ENCODE measurements around the gene DLEC1. TPM values are rescaled to one million over a fixed set of nuclear protein-coding genes. Genes with fewer than 3 reads are reported as not detected.

DLEC1 gene
- total RNA-seq, 4 donors from 2014 or later = 0.18 to 2.2 (median 0.75) TPM

- DNase-seq = peak in 1 of 3 donors; percentile 9
- Histone ChIP-seq H3K27ac (no peak overlapping the region), H3K9me3 (no peaks in the 10 kb centered on the region)
These were observed 104.5 kb downstream of the DLEC1 start for GRCh38 chr3:38143511-38143910.

DNA sequence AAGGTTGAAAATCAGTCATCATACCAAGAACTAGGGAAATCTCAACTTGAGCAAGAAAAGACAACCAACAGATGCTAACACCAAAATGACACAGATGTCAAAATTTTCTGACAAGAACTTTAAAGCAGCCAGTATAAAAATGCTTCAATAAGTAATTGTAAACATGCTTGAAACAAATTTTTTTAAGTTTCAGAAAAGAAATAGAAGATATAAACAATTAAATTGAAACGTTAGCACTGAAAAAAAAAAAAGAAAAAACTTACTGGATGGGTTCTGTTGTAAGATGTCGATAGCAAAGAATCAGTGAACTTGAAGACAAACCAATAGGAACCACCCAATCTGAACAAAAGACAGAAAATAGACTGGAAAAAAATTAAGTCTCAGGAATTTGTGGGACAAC lies 107.5 kb downstream of the DLEC1 start:
- Histone ChIP-seq H3K36me3 (peaks cover 0 to 4% (median 0%) of the 10 kb centered on the region in 3 donors), H3K27me3 (no peaks in the 10 kb centered on the region), H3K9me3 (no peaks in the 10 kb centered on the region), H3K4me1 (no peaks in the 10 kb centered on the region), H3K4me3 (no peak overlapping the region), H3K27ac (no peak overlapping the region)
- DNase-seq = no peak
- no peak for TF ChIP-seq POLR2A (IDR thresholded peaks at IDR 0.05)
- TF ChIP-seq, protein P1, sequence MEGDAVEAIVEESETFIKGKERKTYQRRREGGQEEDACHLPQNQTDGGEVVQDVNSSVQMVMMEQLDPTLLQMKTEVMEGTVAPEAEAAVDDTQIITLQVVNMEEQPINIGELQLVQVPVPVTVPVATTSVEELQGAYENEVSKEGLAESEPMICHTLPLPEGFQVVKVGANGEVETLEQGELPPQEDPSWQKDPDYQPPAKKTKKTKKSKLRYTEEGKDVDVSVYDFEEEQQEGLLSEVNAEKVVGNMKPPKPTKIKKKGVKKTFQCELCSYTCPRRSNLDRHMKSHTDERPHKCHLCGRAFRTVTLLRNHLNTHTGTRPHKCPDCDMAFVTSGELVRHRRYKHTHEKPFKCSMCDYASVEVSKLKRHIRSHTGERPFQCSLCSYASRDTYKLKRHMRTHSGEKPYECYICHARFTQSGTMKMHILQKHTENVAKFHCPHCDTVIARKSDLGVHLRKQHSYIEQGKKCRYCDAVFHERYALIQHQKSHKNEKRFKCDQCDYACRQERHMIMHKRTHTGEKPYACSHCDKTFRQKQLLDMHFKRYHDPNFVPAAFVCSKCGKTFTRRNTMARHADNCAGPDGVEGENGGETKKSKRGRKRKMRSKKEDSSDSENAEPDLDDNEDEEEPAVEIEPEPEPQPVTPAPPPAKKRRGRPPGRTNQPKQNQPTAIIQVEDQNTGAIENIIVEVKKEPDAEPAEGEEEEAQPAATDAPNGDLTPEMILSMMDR (IDR thresholded peaks at IDR 0.05) = no peak

More at GRCh38 chr3:38143511-38143910, 104.5 kb downstream of the DLEC1 start:
- Histone ChIP-seq H3K36me3 (peaks cover 0 to 13% (median 0%) of the 10 kb centered on the region in 3 donors), H3K4me1 (peaks cover 0 to 16% (median 6%) of the 10 kb centered on the region in 4 donors), H3K4me3 (no peak overlapping the region), H3K27me3 (no peaks in the 10 kb centered on the region)
- TF ChIP-seq POLR2A (IDR thresholded peaks at IDR 0.05) = no peak
- TF ChIP-seq, protein P1 (IDR thresholded peaks at IDR 0.05) = no peak

DNA sequence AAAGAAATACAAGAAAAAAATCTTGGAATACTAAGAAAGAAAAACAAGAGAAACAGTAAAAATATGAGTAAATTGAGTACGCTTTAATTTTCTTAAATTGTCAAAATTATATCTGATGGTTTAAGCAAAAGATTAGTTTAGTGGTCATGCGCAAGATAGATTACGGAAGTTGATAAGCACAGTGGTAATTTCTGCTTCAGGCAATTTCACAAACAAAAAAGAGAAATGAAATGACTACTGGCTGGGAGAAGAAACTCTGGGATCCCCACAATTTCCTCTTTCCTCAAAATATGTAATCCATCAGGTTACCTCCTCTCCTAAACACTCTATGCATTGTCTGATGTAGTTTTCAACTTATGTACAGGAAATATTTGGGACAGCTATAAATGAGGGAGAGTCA lies 108.4 kb downstream of the DLEC1 start:
- no peak overlapping the region for H3K27ac ChIP-seq
- H3K9me3 ChIP-seq = no peaks in the 10 kb centered on the region
- no peak for TF ChIP-seq POLR2A (IDR thresholded peaks at IDR 0.05)
- TF ChIP-seq, protein P1 (IDR thresholded peaks at IDR 0.05) = no peak
- no peaks in the 10 kb centered on the region for H3K27me3 ChIP-seq
- no peak overlapping the region for H3K4me3 ChIP-seq
- H3K36me3 ChIP-seq = no peaks in the 10 kb centered on the region
- DNase-seq = no peak
- H3K4me1 ChIP-seq = no peaks in the 10 kb centered on the region

GRCh38 chr3:38148311-38148882 lies 109.4 kb downstream of the DLEC1 start:
- H3K27ac ChIP-seq = no peak overlapping the region
- no peaks in the 10 kb centered on the region for H3K36me3 ChIP-seq
- no peaks in the 10 kb centered on the region for H3K27me3 ChIP-seq
- H3K9me3 ChIP-seq = no peaks in the 10 kb centered on the region
- H3K4me1 ChIP-seq = no peaks in the 10 kb centered on the region
- no peak overlapping the region for H3K4me3 ChIP-seq
- DNase-seq = peak in 1 of 3 donors; percentile 8
- no peak for TF ChIP-seq POLR2A (IDR thresholded peaks at IDR 0.05)
- TF ChIP-seq, protein P1 (IDR thresholded peaks at IDR 0.05) = no peak

DNA sequence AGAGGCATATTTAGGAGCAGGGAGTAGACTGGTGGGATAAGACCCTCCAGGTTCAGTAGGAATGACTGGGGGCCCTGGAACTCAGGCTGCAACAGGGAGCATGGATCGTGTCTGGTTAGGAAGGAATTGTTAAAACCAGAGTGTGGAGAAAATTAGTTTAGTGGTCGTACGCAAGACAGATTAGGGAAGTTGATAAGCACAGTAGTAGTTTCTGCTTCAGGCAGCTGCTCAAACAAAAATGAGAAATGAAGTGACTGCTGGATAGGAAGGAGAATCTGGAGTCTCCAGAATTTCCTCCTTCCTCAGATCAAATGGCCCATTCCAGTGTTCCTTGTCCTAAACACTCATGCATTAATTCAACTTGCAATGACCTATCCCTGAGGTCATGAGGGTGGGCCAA lies 110.7 kb downstream of the DLEC1 start:
- H3K4me3 ChIP-seq = no peak overlapping the region
- H3K27me3 ChIP-seq = no peaks in the 10 kb centered on the region
- TF ChIP-seq POLR2A (IDR thresholded peaks at IDR 0.05) = no peak
- H3K9me3 ChIP-seq = no peaks in the 10 kb centered on the region
- H3K4me1 ChIP-seq = no peaks in the 10 kb centered on the region
- no peaks in the 10 kb centered on the region for H3K36me3 ChIP-seq
- H3K27ac ChIP-seq = no peak overlapping the region
- no peak for DNase-seq

DNA sequence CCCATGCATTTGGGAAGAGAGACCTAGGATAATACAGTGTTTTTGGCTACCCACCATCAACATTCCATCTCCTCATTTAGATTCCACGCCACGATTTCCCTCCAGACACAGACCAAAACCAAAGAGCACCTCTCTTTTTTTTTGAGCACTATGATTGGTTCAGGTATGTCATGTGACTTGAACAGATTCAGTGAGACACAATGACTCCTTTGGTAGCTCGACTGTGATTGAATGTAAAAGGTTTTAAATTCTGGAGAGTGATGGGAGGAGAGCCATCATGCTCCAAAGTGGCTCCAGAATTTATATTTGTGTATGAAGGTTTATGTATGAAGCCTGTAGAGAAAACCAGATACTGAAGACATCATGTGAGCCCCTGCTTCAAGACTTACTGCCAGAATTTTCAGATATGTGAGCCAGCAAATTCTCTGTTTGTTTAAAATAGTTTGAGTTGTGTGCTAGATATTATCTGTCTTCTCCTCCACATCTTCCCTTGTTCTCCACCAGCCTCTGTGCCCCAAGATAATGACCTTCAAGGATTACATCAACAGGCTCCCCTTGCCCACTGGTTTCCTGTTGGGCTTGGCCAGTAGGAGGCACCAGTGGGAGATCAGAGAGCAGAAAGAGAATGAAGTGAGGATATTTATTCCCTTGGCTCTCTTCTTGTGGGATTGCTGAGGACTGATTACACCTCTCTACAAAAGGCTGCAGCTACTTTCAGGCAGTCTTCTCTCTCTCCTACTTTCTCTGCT lies 111.9 kb downstream of the DLEC1 start:
- Histone ChIP-seq H3K27me3 (no peaks in the 10 kb centered on the region), H3K9me3 (no peaks in the 10 kb centered on the region), H3K4me3 (no peak overlapping the region), H3K4me1 (no peaks in the 10 kb centered on the region), H3K36me3 (no peaks in the 10 kb centered on the region), H3K27ac (no peak overlapping the region)
- TF ChIP-seq, protein P1 (IDR thresholded peaks at IDR 0.05) = no peak
- TF ChIP-seq POLR2A (IDR thresholded peaks at IDR 0.05) = no peak
- peak in 1 of 3 donors; percentile 8 for DNase-seq
